ENCODE measurements around the gene WWC1.

Gene WWC1

GRCh38 chr5:168261227-168261571 is 30.2 kb upstream of the WWC1 start:
- H3K4me3 ChIP-seq (ENCODE audit: low read depth, low read length): no peak overlapping the region
- TF ChIP-seq, protein P1, sequence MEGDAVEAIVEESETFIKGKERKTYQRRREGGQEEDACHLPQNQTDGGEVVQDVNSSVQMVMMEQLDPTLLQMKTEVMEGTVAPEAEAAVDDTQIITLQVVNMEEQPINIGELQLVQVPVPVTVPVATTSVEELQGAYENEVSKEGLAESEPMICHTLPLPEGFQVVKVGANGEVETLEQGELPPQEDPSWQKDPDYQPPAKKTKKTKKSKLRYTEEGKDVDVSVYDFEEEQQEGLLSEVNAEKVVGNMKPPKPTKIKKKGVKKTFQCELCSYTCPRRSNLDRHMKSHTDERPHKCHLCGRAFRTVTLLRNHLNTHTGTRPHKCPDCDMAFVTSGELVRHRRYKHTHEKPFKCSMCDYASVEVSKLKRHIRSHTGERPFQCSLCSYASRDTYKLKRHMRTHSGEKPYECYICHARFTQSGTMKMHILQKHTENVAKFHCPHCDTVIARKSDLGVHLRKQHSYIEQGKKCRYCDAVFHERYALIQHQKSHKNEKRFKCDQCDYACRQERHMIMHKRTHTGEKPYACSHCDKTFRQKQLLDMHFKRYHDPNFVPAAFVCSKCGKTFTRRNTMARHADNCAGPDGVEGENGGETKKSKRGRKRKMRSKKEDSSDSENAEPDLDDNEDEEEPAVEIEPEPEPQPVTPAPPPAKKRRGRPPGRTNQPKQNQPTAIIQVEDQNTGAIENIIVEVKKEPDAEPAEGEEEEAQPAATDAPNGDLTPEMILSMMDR (IDR thresholded peaks at IDR 0.05; ENCODE audit: borderline replicate concordance, insufficient read depth, low read depth, low read length): no peak

DNA sequence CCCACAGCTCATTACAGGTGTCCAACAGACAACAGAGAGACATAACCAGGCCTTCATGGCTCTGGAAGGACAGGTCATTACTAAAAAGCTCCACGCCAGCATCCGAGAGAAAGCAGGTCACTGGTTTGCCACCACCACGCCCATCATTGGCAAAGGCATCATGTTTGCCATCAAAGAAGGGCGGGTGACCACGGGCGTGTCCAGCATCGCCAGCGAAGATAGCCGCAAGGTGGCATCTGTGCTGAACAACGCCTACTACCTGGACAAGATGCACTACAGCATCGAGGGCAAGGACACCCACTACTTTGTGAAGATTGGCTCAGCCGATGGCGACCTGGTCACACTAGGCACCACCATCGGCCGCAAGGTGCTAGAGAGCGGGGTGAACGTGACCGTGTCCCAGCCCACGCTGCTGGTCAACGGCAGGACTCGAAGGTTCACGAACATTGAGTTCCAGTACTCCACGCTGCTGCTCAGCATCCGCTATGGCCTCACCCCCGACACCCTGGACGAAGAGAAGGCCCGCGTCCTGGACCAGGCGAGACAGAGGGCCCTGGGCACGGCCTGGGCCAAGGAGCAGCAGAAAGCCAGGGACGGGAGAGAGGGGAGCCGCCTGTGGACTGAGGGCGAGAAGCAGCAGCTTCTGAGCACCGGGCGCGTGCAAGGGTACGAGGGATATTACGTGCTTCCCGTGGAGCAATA is 29.3 kb upstream of the WWC1 start:
- H3K4me3 ChIP-seq (ENCODE audit: low read depth, low read length): no peak overlapping the region
- TF ChIP-seq, protein P1 (IDR thresholded peaks at IDR 0.05; ENCODE audit: borderline replicate concordance, insufficient read depth, low read depth, low read length): no peak

DNA sequence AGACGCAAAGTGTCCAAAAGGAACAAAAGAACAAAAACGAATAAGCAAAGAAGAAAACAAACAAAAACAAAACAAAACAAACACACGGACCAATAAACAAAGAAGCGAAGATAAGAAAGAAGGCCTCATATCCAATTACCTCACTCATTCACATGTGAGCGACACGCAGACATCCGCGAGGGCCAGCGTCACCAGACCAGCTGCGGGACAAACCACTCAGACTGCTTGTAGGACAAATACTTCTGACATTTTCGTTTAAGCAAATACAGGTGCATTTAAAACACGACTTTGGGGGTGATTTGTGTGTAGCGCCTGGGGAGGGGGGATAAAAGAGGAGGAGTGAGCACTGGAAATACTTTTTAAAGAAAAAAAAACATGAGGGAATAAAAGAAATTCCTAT is 28.3 kb upstream of the WWC1 start:
- TF ChIP-seq, protein P1 (IDR thresholded peaks at IDR 0.05; ENCODE audit: borderline replicate concordance, insufficient read depth, low read depth, low read length): no peak
- H3K4me3 ChIP-seq (ENCODE audit: low read depth, low read length): no peak overlapping the region

GRCh38 chr5:168266016-168266415 is 25.4 kb upstream of the WWC1 start:
- TF ChIP-seq, protein P1 (IDR thresholded peaks at IDR 0.05; ENCODE audit: borderline replicate concordance, insufficient read depth, low read depth, low read length): no peak
- H3K4me3 ChIP-seq (ENCODE audit: low read depth, low read length): no peak overlapping the region

DNA sequence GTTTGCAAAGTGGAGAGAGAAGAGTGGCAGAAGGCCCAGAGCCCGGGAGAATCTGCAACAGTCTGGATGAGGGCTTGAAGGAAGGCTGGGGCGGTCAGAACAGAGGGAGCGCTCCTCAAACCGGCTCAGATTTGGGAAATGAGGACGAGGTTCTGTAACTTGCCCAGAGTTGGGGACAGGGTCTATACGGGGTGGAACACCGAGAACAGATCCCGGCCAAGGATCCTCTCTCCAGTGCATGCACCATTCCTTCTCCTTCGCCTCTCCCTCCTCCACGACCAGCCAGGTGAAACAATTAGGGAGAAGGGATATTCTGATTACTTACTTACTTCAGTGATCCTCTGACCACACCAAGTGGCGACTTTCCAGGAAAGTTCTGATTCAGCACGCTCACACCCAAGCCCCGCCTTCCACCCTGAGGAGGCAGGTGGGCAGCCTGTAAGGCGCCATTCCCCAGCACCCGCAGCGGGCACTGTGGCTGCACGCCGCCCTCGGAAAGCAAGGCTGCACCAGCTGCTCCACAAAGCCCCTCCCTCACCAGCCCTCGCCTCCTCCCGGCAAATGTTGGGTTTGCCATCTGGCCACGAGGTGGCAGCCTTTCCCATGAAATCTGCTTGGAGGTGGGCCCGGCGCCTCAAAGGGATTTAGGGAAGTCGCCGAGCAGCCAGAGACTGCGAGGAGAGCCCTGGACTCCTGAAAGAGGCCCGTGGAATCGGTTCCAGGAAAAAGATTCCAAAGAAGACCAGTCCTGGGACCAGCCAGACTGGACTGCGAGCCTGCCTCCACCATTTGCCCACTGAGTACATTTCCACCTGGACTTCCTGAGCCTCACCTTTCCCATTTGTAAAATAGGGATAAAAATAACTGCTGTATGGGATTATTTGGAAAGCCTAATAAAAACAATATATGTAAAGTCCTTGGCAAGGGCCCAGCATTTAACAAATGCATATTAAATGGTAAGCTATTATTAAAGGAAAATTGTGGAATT is 22.2 kb upstream of the WWC1 start:
- TF ChIP-seq, protein P1 (IDR thresholded peaks at IDR 0.05; ENCODE audit: borderline replicate concordance, insufficient read depth, low read depth, low read length): peak; percentile 78
- peak overlapping the region; percentile 38 for H3K4me3 ChIP-seq (ENCODE audit: low read depth, low read length)

GRCh38 chr5:168269937-168270330 is 21.5 kb upstream of the WWC1 start:
- no peak overlapping the region for H3K4me3 ChIP-seq (ENCODE audit: low read depth, low read length)
- TF ChIP-seq, protein P1 (IDR thresholded peaks at IDR 0.05; ENCODE audit: borderline replicate concordance, insufficient read depth, low read depth, low read length): no peak
